Fibroblast of lung (primary cell): Measurements from ENCODE around the gene PCDH15.

Experiments used
- CTCF ChIP-seq, 2 donors: IDR thresholded peaks in 1 of 2; conservative IDR thresholded peaks in 1 of 2; 1 replicate in 1 of 2; 2 replicates in 1 of 2; pipeline ENCODE4 v1.5.1; 2011 to 2012; ENCODE audit warnings: low read length in 2 of 2, control low read depth in 1 of 2, inconsistent platforms in 1 of 2, low read depth in 1 of 2, mild to moderate bottlenecking in 1 of 2
- EZH2 ChIP-seq: IDR thresholded peaks from 2 replicates; pipeline ENCODE4 v1.5.1; 2012; ENCODE audit warnings: low read length, control low read depth, mild to moderate bottlenecking; ENCODE audit errors: missing control alignments

- TF ChIP-seq CTCF (conservative IDR thresholded peaks at IDR 0.05 in 1 of 2, IDR thresholded peaks at IDR 0.05 in 1 of 2; ENCODE audit: low read depth in 1 of 2, low read length in 2 of 2) (no peak), EZH2 (no peak)
These were observed 215.5 kb downstream of the PCDH15 start for GRCh38 chr10:54585572-54585971.
